ENCODE measurements around the gene RABEPK. TPM values are rescaled to one million over a fixed set of nuclear protein-coding genes. Genes with fewer than 3 reads are reported as not detected.

The RABEPK gene
- total and polyA plus RNA-seq, 10 of the 15 experiments (the other 5 are each of a cell fraction or from before 2014, with no cell fraction given), result 26.9 to 59.8 (median 39.4) TPM

- TF ChIP-seq E2F4 (IDR thresholded peaks at IDR 0.05; ENCODE audit: low read depth, low read length), result peak; percentile 56; the same call in 1 of the 2 replicates
- TF ChIP-seq ZNF687 (IDR thresholded peaks at IDR 0.05), result peak; percentile 85
- TF ChIP-seq ZNF592 (IDR thresholded peaks at IDR 0.05), result peak; percentile 51; the same call in 1 of the 2 replicates
- 0 out of 2 replicates have a peak, but pooled peaks have one; percentile 48 for TF ChIP-seq MAX (IDR thresholded peaks at IDR 0.05; ENCODE audit: low read depth, low read length)
- TF ChIP-seq NKRF (conservative IDR thresholded peaks at IDR 0.05), result peak; percentile 61; the same call in 1 of the 2 replicates
- TF ChIP-seq FOXM1 (IDR thresholded peaks at IDR 0.05; ENCODE audit: low read depth, low read length), result no peak
- 0 out of 2 replicates have a peak, but pooled peaks have one; percentile 44 for TF ChIP-seq ZNF217 (IDR thresholded peaks at IDR 0.05)
- no peak for TF ChIP-seq CEBPB (IDR thresholded peaks at IDR 0.05; ENCODE audit: borderline replicate concordance in 1 of 2, low read depth in 2 of 2, low read length in 2 of 2)
- TF ChIP-seq MXI1 (IDR thresholded peaks at IDR 0.05; ENCODE audit: low read depth, low read length), result peak; percentile 49; the same call in 1 of the 2 replicates
- TF ChIP-seq GABPA (IDR thresholded peaks at IDR 0.05; ENCODE audit: low read depth), result peak; percentile 87
- peak; percentile 96 for TF ChIP-seq CREM (IDR thresholded peaks at IDR 0.05; ENCODE audit: low read depth)
- peak; percentile 96 for TF ChIP-seq SIX5 (IDR thresholded peaks at IDR 0.05; ENCODE audit: low read depth, low read length, severe bottlenecking)
These were observed 10.7 kb upstream of the RABEPK start, which contains the start of gene PPP6C (continued) for GRCh38 chr9:125189361-125190289.
